Left cardiac atrium (tissue), 4 donors: ENCODE results near the gene RNF181. TPM values are rescaled to one million over a fixed set of nuclear protein-coding genes. Genes with fewer than 3 reads are reported as not detected.
A peak's percentile ranks its signal among the peaks of the same experiment; 100 is the strongest.
"Not testable (repeated sequence)": the region's sequence is repeated elsewhere in the genome, so short reads cannot be mapped to it uniquely, and the experiment has no call there.

ENCODE experiments used
- ATAC-seq, 2 donors: fragments of 200-7000 bp; cut with Tn5 transposase; one replicate each; pipeline ENCODE4 v1.9.1; 2020; ENCODE audit warnings: mild to moderate bottlenecking in 2 of 2, moderate library complexity in 2 of 2
- DNase-seq: peaks from one replicate; pipeline ENCODE4 v3.0.0-alpha.2; 2020
- intact Hi-C, 2 donors: fragments of 100-400 bp; cut with DNase I; formaldehyde crosslinking; loops; one replicate each; pipeline versions ENCODE4 v1.14.1 to v1.15.1; 2022 to 2023
- total RNA-seq, 2 donors: library from RNA; stranded (reverse); fragmentation: NEBNext Ultra II Directional; extraction: Animal tissue kit (Norgen Biotek cat#: 25700); gene quantifications; one replicate each; pipeline ENCODE4 v1.2.1, GENCODE V29; 2021
- donor health status: DM: no; HTN: yes; CAD: no.
- donor health status: DM: no; HTN: yes; CAD: no; lungs with severe emphysema.
- donor health status: DM: yes; HTN: yes; CAD: no.
- donor health status: Dilated cardiomyopathy.

Gene RNF181
- total RNA-seq, 2 donors from 2014 or later: 86.5 to 97.1 TPM

DNA sequence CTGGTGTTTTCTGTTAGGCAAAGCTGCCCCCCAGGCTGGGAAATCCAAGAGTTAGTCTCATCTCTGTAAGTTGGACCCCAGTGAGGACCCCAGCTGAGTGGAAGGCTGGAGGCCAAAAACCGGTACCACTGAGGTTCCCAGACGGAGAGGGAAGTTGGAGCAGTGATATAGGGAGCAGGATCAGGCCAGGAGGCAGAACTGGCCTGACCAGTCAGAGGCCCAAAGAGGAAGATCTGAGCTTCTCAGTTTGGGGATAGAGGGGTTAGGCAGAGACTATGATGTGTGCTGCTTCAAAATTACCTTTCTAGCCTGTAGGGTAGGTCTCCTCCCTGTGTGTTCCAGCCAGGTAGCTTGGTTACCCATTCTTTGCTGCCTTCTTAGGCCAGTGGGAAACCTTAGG is 4.6 kb upstream of the RNF181 start:
- intact Hi-C loops: no loop called here
- no peak for DNase-seq

DNA sequence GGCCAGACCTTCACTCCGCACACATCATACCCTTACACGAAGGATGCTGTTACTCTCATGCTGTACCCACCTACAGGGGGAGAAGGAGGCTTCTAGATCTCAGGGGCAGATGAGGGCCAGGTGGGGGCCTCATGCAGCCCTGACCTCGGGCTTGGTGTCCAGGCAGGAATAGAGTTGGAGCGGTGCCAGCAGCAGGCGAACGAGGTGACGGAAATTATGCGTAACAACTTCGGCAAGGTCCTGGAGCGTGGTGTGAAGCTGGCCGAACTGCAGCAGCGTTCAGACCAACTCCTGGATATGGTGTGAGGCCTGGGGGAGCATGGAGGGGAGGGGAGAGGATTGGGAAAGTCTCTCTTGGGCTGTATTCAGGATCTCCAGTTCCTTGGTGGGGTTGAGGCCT is 4.0 kb upstream of the RNF181 start:
- intact Hi-C loops: no loop called here
- DNase-seq: no peak
- no peak for ATAC-seq

More for the DNA sequence above, 4.6 kb upstream of the RNF181 start:
- ATAC-seq: no peak

DNA sequence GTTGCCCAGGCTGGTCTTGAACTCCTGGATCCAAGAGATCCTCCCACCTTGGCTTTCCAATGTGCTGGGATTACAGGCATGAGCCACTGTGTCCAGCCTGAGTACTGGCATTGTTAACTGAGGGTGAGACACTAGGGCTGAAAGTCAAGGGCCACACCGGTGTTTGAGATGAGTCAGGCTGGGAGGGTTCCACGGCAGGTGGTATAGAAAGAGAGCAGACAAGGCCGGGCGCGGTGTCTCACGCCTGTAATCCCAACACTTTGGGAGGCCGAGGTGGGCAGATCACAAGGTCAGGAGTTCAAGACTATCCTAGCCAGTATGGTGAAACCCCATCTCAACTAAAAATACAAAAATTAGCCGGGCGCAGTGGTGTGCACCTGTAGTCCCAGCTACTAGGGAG is 3.2 kb upstream of the RNF181 start:
- ATAC-seq, DNase-seq, intact Hi-C loops: not testable (repeated sequence)

DNA sequence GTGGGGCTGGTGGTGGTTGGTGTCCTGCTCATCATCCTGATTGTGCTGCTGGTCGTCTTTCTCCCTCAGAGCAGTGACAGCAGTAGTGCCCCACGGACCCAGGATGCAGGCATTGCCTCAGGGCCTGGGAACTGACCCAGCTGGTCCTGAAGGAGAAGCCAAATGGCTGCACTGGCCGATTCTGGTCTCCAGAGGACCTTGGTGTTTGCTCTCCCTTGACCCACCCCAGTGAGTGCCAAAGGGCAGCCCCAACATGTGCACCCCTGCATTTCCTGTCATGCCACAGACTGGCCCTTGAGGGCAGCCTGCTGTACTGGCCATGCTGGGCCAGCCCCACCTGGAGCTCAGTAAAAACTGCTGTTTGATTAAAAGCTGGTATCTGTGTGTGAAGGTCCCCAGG is 2.5 kb upstream of the RNF181 start:
- no peak for DNase-seq
- intact Hi-C loops: no loop called here
- ATAC-seq: no peak

DNA sequence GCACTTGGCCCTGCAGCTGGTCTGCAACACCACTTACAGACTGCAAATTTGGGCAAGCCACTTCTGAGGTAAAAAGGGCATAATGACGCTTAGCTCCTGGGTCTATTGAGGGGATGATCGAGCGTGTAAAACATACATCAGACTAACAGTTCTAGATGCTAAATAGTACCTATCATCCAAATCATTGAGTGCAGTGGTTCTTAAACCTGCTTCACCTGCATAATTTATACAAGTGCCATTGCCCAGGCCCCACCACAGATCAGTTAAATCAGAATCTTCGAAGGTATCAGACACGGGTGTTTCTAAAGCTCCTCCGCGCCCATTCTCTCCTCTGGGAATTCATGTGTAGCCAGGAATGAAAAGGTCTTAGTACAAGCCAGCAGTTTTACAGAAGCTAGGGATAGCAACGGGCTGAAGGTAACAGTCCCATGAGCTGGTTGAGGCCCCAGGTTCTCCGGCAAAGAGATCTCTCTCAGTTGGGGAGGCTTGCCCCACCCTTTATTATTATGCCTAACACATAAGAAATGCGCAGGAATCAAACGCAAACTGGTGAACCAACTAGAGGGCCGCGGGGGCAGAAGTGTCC is 737 bp upstream of the RNF181 start:
- DNase-seq (no peak), ATAC-seq (no peak)
- intact Hi-C loops: no loop called here

DNA sequence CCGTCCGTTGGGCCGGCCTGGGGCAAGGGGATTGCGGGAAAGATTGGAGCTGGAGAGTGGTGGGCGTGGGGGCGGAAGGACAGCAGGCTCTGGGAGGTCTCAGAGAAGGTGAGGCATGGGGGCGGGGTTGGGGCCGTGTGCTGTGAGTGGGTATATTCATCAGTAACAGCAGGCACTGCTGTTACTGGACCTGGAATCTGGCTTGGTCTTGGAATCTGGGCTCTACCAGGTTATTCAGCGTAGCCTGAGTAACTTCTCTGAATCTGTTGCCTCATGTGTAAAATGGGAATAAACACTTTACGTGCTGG is 435 bp downstream of the RNF181 start:
- no peak for DNase-seq
- intact Hi-C loops: no loop called here
- no peak for ATAC-seq

DNA sequence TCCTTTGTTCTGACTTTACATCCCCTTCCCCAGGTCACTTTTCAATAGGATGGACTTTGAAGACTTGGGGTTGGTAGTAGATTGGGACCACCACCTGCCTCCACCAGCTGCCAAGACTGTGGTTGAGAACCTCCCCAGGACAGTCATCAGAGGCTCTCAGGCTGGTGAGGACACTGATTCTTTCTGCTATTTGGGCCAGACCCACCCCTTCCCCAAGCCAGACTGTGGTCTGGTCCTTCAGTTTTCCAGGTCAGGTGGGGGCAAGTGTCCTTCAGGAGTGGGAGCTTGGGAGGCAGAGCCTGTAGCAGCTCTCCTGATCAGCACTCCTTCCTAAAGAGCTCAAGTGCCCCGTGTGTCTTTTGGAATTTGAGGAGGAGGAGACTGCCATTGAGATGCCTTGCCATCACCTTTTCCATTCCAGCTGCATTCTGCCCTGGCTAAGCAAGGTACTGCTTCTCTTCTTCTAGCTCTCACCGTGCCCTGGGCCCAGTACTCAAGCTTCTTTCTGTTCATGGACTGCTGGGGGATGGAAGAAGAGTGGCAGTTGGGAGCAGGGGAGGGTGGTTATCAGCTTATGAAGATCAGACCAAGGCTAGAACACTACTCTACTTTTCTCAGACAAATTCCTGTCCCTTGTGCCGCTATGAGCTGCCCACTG is 1.1 kb downstream of the RNF181 start:
- intact Hi-C loops: no loop called here
- DNase-seq: no peak
- ATAC-seq: no peak

DNA sequence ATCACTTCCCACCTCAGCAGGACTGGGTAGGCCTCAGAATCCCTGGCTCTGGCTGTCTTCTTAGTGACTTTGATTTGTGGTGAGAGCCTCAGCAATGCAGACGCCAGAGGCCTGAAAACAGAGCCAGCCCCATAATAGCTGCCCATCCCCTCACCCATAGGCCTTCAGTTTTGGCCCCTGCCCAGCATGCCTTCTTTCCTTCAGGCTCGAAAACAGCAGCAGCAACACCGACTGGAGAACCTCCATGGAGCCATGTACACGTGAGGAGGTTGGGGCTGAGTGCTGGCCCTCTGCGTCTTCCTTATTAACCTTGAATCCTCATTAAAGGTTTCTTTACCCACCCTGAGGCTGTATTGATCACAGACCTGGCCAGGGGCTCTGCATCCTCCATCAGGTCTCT is 1.7 kb downstream of the RNF181 start:
- ATAC-seq: no peak
- DNase-seq: no peak
- intact Hi-C loops: no loop called here

DNA sequence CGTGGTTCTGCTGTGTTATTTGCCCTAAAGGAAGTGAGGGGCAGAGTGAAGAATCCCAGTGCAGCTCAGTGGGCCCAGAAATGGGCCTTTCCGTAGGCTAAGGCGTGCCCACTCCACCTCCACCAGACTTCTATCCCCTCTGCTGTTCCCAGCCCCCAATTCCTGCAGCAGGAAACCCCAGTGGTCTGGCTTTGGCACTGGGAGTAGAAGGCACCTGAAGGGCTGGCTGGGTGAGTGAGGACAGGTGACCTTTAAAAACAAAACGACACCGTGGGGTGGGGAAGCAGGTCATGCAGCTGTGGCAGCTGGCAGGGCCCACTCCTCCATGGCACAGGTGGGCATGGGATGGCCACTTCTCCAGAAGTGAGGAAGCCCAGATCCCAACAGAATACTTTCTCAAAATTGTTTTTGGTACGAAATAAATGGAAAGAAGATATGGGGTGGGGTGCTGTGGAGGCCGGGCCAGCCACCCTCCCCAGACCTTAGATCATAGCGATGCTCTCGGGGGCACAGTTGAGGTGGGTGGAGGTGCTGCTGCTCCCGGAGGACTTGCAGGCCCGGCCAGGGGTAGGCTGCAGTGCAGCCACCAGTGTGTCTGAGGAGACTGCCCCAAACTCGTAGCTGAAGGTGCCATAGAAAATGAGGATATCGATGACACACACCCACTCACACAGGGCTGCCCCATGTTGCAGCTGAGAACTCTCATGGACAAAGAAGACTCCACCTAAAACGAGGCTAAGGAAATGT is 3.2 kb downstream of the RNF181 start:
- no peak for DNase-seq
- intact Hi-C loops: no loop called here
- ATAC-seq: no peak

DNA sequence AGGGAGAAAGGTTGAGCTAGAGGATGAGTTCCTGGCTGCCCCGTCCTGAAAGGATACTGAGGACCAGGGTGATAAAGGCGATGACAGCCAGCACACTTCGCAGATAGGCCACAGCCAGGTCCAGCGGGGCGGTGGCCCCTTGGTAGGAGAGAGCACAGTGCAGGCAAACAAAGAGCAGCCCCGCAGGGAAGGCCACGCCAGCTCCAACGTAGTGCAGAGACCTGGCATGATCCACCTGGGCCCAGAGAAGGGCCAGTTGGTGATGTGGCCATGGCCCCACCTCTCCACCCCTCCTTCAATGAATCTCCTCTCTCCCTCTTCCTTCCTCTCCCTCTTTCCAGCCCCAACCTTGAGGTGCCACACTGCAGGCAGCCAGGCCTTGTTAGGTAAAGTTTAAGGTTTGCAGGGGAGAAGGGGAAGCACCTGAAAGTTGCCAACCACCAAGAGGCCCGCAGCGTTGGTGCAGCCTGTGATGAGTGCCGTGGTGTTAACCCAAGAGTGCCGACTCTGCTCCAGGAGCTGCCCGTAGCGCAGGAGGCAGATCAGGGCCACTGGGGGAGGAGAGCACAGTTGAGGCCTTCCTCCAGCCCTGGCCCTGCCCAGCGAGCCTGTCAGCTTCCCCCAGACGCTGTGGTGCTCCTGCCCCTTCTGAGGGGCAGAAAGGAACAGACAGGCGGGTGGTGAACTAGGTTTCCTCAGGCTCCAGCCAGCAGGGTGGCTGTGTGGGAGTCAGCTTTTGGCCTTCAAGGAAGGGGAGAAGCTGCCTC is 4.1 kb downstream of the RNF181 start:
- intact Hi-C loops: loop anchor here in 1 of 2 donors (5.0 kb wide), 1 partner anchor 37 kb away; the partner anchor contains the start of gene GGCX
- ATAC-seq (no peak), DNase-seq (no peak)

DNA sequence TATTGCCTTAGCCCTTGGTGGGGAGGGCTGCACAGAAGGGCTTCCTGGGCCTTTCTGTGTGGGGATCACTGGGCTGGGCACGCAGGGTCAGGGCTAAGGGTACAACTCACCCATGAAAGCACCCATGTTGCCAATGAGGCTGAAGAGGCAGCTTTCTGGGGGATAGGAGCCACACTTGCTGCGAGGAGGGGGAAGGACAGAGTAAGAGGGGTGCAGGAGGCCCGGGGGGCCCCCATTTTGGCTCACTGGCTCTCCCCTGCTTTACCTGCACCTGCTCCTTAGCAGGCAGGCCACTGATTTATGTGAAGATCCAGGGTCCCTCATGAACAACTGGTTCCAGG is 4.7 kb downstream of the RNF181 start:
- DNase-seq (no peak), ATAC-seq (no peak)
- intact Hi-C loops: loop anchor here in 1 of 2 donors (5.0 kb wide), 1 partner anchor 38 kb away; the partner anchor contains the start of gene GGCX

DNA sequence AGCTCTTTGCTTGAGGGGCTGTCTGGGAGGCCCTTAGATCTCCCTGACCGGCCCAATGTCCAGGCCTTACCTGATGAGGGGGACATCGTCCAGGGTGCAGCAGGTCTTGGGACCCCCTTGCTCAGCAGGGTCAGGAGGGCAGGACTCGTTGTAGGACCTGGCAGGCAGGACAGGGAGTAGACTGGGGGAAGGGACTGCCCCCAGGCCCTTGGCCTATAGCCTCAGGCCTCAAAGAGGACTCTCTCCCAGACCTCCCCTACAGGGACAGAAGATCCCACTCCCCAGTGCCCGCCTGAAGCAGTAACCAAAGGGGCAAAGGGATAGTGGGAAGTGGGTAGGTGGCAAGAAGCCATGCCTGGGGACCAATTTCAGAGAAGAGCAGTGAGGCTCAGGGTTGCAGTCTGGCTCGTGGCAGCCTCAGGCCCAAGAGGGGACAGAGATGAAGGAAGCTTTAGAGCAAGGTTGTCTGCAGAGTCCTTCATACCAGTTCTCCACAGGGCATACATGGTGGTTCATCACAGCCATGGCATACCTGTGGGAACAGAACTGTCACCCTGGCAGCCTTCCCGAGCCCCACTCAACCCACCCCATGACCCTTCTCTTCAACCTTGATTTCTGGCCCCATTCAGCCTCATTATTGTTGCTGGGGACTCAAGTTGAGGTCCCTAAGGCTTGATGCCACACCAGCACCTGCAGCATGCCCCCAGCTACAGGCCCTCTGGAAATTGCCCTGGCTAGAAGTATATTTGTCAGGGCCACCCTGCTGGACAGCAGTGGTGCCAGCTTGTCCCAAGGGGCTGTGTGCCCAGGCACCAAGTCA is 5.6 kb downstream of the RNF181 start:
- DNase-seq: no peak
- intact Hi-C loops: loop anchor here in 1 of 2 donors (5.0 kb wide), 1 partner anchor 39 kb away; the partner anchor contains the start of gene GGCX

DNA sequence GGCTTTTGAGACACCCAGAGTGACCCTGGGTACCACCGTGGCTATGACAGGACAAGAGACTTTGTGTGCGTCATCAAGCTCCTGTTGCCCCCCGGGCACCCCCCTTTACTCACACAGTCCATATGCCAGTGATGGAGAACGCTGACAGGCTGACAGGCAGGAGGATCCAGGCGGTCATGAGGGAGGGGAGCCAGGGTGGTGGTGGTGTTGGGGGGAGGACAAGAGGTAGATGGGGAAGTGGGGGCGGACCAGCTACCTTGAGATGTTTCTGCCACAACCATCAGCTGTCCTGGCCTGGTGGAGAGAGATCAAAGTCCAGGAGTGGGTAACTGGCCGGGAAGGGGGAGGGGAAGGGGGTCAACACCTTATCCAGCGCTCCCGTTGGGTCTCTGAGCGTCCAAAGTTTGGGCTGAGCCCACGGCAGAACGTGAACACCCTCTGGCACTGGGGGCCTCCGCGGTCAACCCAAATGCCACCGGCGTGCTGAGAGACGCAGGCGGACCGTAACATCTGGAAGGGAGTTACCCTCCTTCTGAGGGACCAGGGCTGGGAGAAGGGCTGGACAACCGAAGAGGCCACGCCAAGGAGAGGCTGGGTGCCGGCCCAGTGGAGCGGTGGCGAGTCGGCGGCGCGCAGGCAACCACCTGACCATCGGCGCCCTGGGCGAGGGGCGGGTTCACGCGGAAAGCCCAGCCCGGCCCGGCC is 6.4 kb downstream of the RNF181 start:
- DNase-seq (peak; percentile 80), ATAC-seq (peak; percentile 72 to 80)
- intact Hi-C loops: loop anchor here in 1 of 2 donors (5.0 kb wide), 1 partner anchor 40 kb away; the partner anchor contains the start of gene GGCX

More for the DNA sequence above, 5.6 kb downstream of the RNF181 start:
- no peak for ATAC-seq

DNA sequence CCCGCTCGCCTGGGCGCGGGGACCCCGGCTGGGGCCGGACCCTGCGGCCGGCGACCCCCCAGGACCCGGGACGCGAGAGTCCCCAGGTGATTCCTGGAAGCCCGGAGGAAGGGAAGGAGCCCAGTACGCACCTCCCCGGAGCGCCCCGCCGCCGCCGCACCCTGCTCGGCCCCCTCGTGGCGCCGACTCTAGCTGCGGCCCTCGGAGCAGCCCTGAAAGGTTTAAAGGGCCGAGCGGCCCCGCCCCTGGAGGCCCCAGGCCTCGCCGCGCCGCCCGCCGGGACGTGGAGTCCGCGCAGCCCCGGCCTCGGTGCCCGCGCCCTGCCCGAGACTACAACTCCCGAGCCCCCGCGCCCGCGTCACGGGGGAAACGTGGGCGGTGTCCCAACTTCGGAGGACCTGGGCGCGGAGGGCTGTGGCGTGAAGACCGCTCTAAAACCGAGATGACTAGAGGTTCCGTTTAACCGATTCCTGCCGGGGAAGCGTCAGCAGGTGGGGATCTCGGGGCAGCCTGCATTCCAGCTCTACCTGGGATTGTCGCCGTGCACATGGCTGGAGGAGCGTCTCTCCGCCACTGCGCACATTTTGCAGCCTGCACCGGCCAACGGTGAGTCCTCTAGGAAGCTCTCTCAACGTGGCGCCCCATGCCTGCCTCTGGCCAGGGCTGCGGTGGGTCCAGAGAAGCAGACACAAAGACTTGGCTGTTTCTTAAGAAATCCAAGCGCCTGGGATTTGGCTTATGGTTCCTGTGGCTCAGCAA is 7.1 kb downstream of the RNF181 start, which contains the start of gene TMEM150A:
TMEM150A (minus strand) TSS at position 223 of the 759 bp plus-strand sequence. CDS start 750 bp downstream, outside the sequence.
- DNase-seq: peak; percentile 97
- intact Hi-C loops: loop anchor here in 1 of 2 donors (5.0 kb wide), 1 partner anchor 40 kb away; the partner anchor contains the start of gene GGCX
- ATAC-seq: peak; percentile 97

DNA sequence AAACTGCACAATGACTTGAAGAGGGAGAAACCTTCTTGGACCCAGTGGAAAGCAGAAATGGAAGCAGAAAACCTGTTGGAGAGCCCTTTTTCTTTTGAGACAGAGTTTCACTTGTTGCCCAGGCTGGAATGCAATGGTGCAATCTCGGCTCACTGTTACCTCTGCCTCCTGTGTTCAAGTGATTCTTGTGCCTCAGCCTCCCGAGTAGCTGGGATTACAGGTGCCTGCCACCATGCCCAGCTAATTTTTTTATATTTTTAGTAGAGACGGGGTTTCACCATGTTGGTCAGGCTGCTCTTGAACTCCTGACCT is 8.5 kb downstream of the RNF181 start:
- intact Hi-C loops: loop anchor here in 1 of 2 donors (5.0 kb wide), 1 partner anchor 42 kb away; the partner anchor contains the start of gene GGCX
- DNase-seq, ATAC-seq: not testable (repeated sequence)

DNA sequence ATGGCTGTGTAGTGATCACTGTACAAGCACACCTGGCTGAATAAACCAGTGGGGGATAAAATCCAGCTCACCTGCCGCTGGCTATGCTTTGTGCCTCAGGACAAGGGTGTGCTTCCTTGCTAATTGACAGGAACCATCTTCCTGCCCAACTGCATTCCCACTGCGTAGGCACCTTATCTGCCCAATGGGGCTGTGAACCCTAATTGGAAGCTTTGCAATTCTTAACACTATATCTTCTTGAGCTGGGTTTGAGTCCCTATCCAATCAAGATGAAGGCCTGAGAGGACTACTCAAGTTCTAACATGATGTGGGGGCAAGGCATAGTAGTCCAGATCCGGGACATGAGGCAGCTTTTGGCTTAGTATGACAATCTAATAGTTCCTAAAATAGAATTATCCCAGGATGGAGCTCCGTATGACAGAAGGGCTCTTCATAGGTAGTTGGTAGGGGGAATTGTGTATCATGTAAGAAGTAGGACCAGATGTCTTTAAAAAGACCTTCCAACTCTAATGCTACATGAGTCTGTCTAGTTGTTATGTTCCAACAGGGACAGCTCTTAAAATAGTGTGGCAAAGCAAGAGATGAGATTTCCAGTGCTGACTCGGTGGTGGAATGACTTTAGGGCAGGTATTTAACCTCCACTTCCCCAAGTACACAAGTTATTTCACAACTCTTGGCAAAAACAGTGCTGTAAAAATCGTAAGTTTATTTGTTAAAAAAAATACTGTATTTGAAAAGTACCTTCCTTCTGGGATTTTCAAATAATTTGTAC is 9.2 kb downstream of the RNF181 start:
- intact Hi-C loops: loop anchor here in 1 of 2 donors (5.0 kb wide), 1 partner anchor 42 kb away; the partner anchor contains the start of gene GGCX
- DNase-seq (no peak), ATAC-seq (no peak)
